Inflammatory macrophage (primary cell): ENCODE measurements around the gene PRPSAP1.
A peak's percentile ranks its signal among the peaks of the same experiment; 100 is the strongest.
"Not testable (repeated sequence)": the region's sequence is repeated elsewhere in the genome, so short reads cannot be mapped to it uniquely, and the experiment has no call there.

Experiments used
- DNase-seq, 2 donors: peaks; one replicate each; pipeline ENCODE4 v3.0.0-alpha.2; 2020 to 2022

The PRPSAP1 gene

GRCh38 chr17:76357597-76358158, 4.0 kb upstream of the PRPSAP1 start:
- no peak for DNase-seq

GRCh38 chr17:76356803-76357456, 3.2 kb upstream of the PRPSAP1 start:
- DNase-seq: no peak

- no peak for DNase-seq
Measured at GRCh38 chr17:76354747-76355310, 1.1 kb upstream of the PRPSAP1 start.

GRCh38 chr17:76354317-76354729, 607 bp upstream of the PRPSAP1 start:
- no peak for DNase-seq

GRCh38 chr17:76353004-76353598, 615 bp downstream of the PRPSAP1 start:
- DNase-seq: peak; percentile 20 to 42

- no peak for DNase-seq
Measured at GRCh38 chr17:76351526-76352071, 2.1 kb downstream of the PRPSAP1 start.

GRCh38 chr17:76350463-76350862, 3.3 kb downstream of the PRPSAP1 start:
- no peak for DNase-seq

GRCh38 chr17:76346936-76347335, 6.8 kb downstream of the PRPSAP1 start:
- DNase-seq: not testable (repeated sequence)

- no peak for DNase-seq
Measured at GRCh38 chr17:76345377-76345974, 8.2 kb downstream of the PRPSAP1 start.

- no peak for DNase-seq
Measured at GRCh38 chr17:76343106-76343505, 10.6 kb downstream of the PRPSAP1 start.

- no peak for DNase-seq
Measured at GRCh38 chr17:76341301-76341700, 12.4 kb downstream of the PRPSAP1 start.

GRCh38 chr17:76337413-76337777, 16.3 kb downstream of the PRPSAP1 start:
- no peak for DNase-seq

- no peak for DNase-seq
Measured at GRCh38 chr17:76336756-76337412, 16.8 kb downstream of the PRPSAP1 start.

GRCh38 chr17:76335716-76336381, 17.9 kb downstream of the PRPSAP1 start:
- no peak for DNase-seq

GRCh38 chr17:76333673-76334505, 19.8 kb downstream of the PRPSAP1 start:
- no peak for DNase-seq

- DNase-seq: no peak
Measured at GRCh38 chr17:76331083-76331482, 22.6 kb downstream of the PRPSAP1 start.

GRCh38 chr17:76329664-76330063, 24.1 kb downstream of the PRPSAP1 start:
- no peak for DNase-seq

GRCh38 chr17:76327696-76328095, 26.0 kb downstream of the PRPSAP1 start:
- peak; percentile 86 to 87 for DNase-seq

- DNase-seq: no peak
Measured at GRCh38 chr17:76326306-76326705, 27.4 kb downstream of the PRPSAP1 start.

- DNase-seq: no peak
Measured at GRCh38 chr17:76318586-76318985, 35.1 kb downstream of the PRPSAP1 start.

GRCh38 chr17:76317535-76317934, 36.2 kb downstream of the PRPSAP1 start:
- DNase-seq: no peak
